HepG2 (cell line): ENCODE data around the gene RMDN2.

ENCODE experiments used
- CTCF ChIP-seq: sonication (generic); formaldehyde crosslinking; IDR thresholded peaks from 2 replicates; pipeline ENCODE4 v1.5.0; 2020; ENCODE audit warnings: mild to moderate bottlenecking, missing genetic modification reagents, moderate library complexity
- EZH2 ChIP-seq: conservative IDR thresholded peaks from 2 replicates; pipeline ENCODE4 v1.6.1; 2012; ENCODE audit warnings: mild to moderate bottlenecking, low read depth, low read length, moderate library complexity
- FOXJ3 ChIP-seq: sonication (generic); formaldehyde crosslinking; IDR thresholded peaks from 2 replicates; pipeline ENCODE4 v1.4.0; 2020; ENCODE audit warnings: missing genetic modification reagents, mild to moderate bottlenecking, borderline replicate concordance
- HMGXB4 ChIP-seq, 2 experiments: sonication (generic) in 1 of 2; formaldehyde crosslinking in 1 of 2; IDR thresholded peaks; 2 replicates each; pipeline versions ENCODE4 v1.4.0 to v1.6.1; 2018 to 2020; ENCODE audit warnings: missing genetic modification reagents in 2 of 2, borderline replicate concordance in 1 of 2, low read depth in 1 of 2, mild to moderate bottlenecking in 1 of 2, missing biosample characterization in 1 of 2
- MEIS1 ChIP-seq: sonication (generic); formaldehyde crosslinking; IDR thresholded peaks from 2 replicates; pipeline ENCODE4 v1.9.0; 2021; ENCODE audit warnings: mild to moderate bottlenecking, missing genetic modification reagents, moderate library complexity, borderline replicate concordance
- PRPF4 ChIP-seq: fragments of 200-400 bp; formaldehyde crosslinking; IDR thresholded peaks from 2 replicates; pipeline ENCODE4 v1.6.1; 2016; ENCODE audit warnings: low read length, low read depth; ENCODE audit not compliant: poor library complexity, severe bottlenecking
- SIN3A ChIP-seq: IDR thresholded peaks from 2 replicates; pipeline ENCODE4 v1.6.1; 2011; ENCODE audit warnings: low read depth, mild to moderate bottlenecking, control low read depth, low read length, borderline replicate concordance
- ZBTB20 ChIP-seq: sonication (generic); formaldehyde crosslinking; IDR thresholded peaks from 2 replicates; pipeline ENCODE4 v1.8.1; 2023; ENCODE audit warnings: missing genetic modification reagents, low read depth, mild to moderate bottlenecking, borderline replicate concordance
- ZBTB43 ChIP-seq: sonication (generic); formaldehyde crosslinking; conservative IDR thresholded peaks from 2 replicates; pipeline ENCODE4 v1.4.0; 2020; ENCODE audit warnings: missing genetic modification reagents
- ZBTB7A ChIP-seq: sonication (generic); formaldehyde crosslinking; IDR thresholded peaks from 2 replicates; pipeline ENCODE4 v1.8.0; 2022; ENCODE audit warnings: mild to moderate bottlenecking, missing genetic modification reagents
- ZNF850 ChIP-seq: sonication (generic); formaldehyde crosslinking; conservative IDR thresholded peaks from 2 replicates; pipeline ENCODE4 v1.9.0; 2021; ENCODE audit warnings: mild to moderate bottlenecking, missing genetic modification reagents

GRCh38 chr2:38056216-38056615 is 131.1 kb downstream of the RMDN2 start:
- TF ChIP-seq EZH2 (no peak), ZBTB20 (CRISPR knock-in tag) (no peak), FOXJ3 (no peak), ZNF850 (CRISPR knock-in tag) (no peak), HMGXB4 (CRISPR knock-in tag; IDR thresholded peaks at IDR 0.05; ENCODE audit: borderline replicate concordance in 1 of 2, low read depth in 1 of 2) (no peak), ZBTB7A (no peak), SIN3A (no peak), ZBTB43 (CRISPR knock-in tag) (no peak), MEIS1 (no peak), PRPF4 (no peak), CTCF (CRISPR knock-in tag) (no peak)
